Measurements from ENCODE around the gene POLR1H.

DNA sequence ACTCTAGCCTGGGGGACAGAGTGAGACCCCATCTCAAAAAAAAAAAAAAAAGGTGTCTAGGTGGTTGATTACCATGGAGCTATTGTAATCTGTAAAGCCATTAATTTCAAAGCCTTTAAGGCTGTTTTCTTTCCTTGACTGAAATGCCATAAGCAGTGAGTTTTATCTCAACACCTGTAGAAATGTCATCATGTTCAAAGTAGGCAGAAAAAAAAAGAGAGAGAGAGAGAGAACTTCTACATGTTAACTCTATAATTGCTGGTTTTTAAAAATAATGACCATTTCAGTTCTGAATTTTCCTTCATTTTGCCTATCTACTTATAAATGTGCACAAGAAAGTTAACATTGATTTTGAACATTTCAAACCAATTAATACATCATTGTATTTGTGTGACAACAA is 29.7 kb upstream of the POLR1H start:
- TF ChIP-seq, protein P1, sequence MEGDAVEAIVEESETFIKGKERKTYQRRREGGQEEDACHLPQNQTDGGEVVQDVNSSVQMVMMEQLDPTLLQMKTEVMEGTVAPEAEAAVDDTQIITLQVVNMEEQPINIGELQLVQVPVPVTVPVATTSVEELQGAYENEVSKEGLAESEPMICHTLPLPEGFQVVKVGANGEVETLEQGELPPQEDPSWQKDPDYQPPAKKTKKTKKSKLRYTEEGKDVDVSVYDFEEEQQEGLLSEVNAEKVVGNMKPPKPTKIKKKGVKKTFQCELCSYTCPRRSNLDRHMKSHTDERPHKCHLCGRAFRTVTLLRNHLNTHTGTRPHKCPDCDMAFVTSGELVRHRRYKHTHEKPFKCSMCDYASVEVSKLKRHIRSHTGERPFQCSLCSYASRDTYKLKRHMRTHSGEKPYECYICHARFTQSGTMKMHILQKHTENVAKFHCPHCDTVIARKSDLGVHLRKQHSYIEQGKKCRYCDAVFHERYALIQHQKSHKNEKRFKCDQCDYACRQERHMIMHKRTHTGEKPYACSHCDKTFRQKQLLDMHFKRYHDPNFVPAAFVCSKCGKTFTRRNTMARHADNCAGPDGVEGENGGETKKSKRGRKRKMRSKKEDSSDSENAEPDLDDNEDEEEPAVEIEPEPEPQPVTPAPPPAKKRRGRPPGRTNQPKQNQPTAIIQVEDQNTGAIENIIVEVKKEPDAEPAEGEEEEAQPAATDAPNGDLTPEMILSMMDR (IDR thresholded peaks at IDR 0.05) = no peak
- TF ChIP-seq POLR2A (IDR thresholded peaks at IDR 0.05) = no peak
